OCI-LY7 (cell line): Measurements from ENCODE around the gene TAAR5. TPM values are rescaled to one million over a fixed set of nuclear protein-coding genes. Genes with fewer than 3 reads are reported as not detected.

Experiments
- BruUV-seq: library from RNA; stranded (reverse); fragments of 400-500 nt; replicated peaks from 2 replicates; lab custom pipeline; 2021; lab: Mats Ljungman, UMichigan
- CTCF ChIA-PET: fragments of 300-600 bp; sonication (Branson Sonifier 250); formaldehyde crosslinking; loops from one replicate; lab custom pipeline; 2022; ENCODE audit warnings: antibody characterized with exemption; ENCODE audit not compliant: unreplicated experiment; lab: Charles Lee
- POLR2A ChIA-PET: fragments of 300-600 bp; sonication (Branson Sonifier 250); formaldehyde crosslinking; loops from one replicate; lab custom pipeline; 2022; ENCODE audit warnings: antibody characterized with exemption; lab: Charles Lee
- DNase-seq: peaks from one replicate; pipeline ENCODE4 v3.0.0-alpha.2; 2015; ENCODE audit warnings: low spot score
- H2AFZ ChIP-seq: fragments of 200-600 bp; sonication (generic), shearing (Covaris generic); 2 replicates; pipeline ENCODE4 v1.6.1; 2014; ENCODE audit warnings: mild to moderate bottlenecking, antibody characterized with exemption, low read length, moderate library complexity
- H3K27ac ChIP-seq: fragments of 200-600 bp; sonication (generic); 2 replicates; pipeline ENCODE4 v1.5.1; 2014; ENCODE audit warnings: mixed run types, low read depth, mild to moderate bottlenecking, moderate library complexity, low read length, inconsistent platforms; ENCODE audit not compliant: poor library complexity, severe bottlenecking
- H3K36me3 ChIP-seq: fragments of 200-600 bp; sonication (generic); 2 replicates; pipeline ENCODE4 v1.6.1; 2014; ENCODE audit warnings: mild to moderate bottlenecking, antibody characterized with exemption, low read length, moderate library complexity, mixed read lengths; ENCODE audit not compliant: insufficient read depth
- H3K4me1 ChIP-seq: fragments of 200-600 bp; sonication (generic); 2 replicates; pipeline ENCODE4 v1.5.1; 2014; ENCODE audit warnings: mild to moderate bottlenecking, low read length; ENCODE audit not compliant: insufficient read depth, poor library complexity, severe bottlenecking
- H3K4me2 ChIP-seq: fragments of 200-600 bp; sonication (generic); 2 replicates; pipeline ENCODE4 v1.6.1; 2014; ENCODE audit warnings: mild to moderate bottlenecking, low read length
- H3K4me3 ChIP-seq: fragments of 200-600 bp; sonication (generic); 2 replicates; pipeline ENCODE4 v1.5.1; 2014; ENCODE audit warnings: mild to moderate bottlenecking, low read depth, low read length; ENCODE audit not compliant: poor library complexity, severe bottlenecking
- H3K79me2 ChIP-seq: fragments of 200-600 bp; sonication (generic); 2 replicates; pipeline ENCODE4 v1.6.1; 2016; ENCODE audit warnings: low read depth, mild to moderate bottlenecking, low read length, moderate library complexity, mixed read lengths; ENCODE audit not compliant: insufficient read depth
- H3K9me2 ChIP-seq: fragments of 200-600 bp; sonication (generic); 2 replicates; pipeline ENCODE4 v1.6.1; 2016; ENCODE audit warnings: mild to moderate bottlenecking, low read length, mixed read lengths; ENCODE audit not compliant: insufficient read depth
- H3K9me3 ChIP-seq: fragments of 200-600 bp; sonication (generic); 2 replicates; pipeline ENCODE4 v1.6.1; 2014; ENCODE audit warnings: mild to moderate bottlenecking, mixed run types, low read length, mixed read lengths
- H4K20me1 ChIP-seq: fragments of 200-600 bp; sonication (generic); 2 replicates; pipeline ENCODE4 v1.6.1; 2014; ENCODE audit warnings: mild to moderate bottlenecking, antibody characterized with exemption, low read length, moderate library complexity, mixed read lengths; ENCODE audit not compliant: insufficient read depth
- CTCF ChIP-seq: fragments of 200-600 bp; sonication (generic); conservative IDR thresholded peaks from 2 replicates; pipeline ENCODE4 v1.5.1; 2014; ENCODE audit warnings: mild to moderate bottlenecking, antibody characterized with exemption, low read length, moderate library complexity, mixed read lengths
- EZH2phosphoT487 ChIP-seq: fragments of 200-600 bp; sonication (generic); IDR thresholded peaks from 2 replicates; pipeline ENCODE4 v1.6.1; 2018; ENCODE audit warnings: low read depth, borderline replicate concordance, mild to moderate bottlenecking, mixed run types, antibody characterized with exemption, low read length, moderate library complexity, mixed read lengths
- intact Hi-C: fragments of 100-400 bp; cut with micrococcal nuclease; formaldehyde crosslinking; loops from one replicate; pipeline ENCODE4 v1.10.0; 2022; ENCODE audit not compliant: unreplicated experiment
- total RNA-seq, 2 experiments: library from RNA; depleted of rRNA in 1 of 2; stranded (reverse); fragments of >200 nt in 1 of 2; shearing (Covaris generic) in 1 of 2; gene quantifications; 2 replicates each; pipeline ENCODE4 v1.2.3, GENCODE V29; 2014 to 2022

The TAAR5 gene
- total RNA-seq, 2 experiments from 2014 or later: not detected

- intact Hi-C loops: no loop called here
- Histone ChIP-seq H3K79me2 (no peaks in the 10 kb centered on the region), H4K20me1 (no peaks in the 10 kb centered on the region), H3K4me2 (no peak overlapping the region), H3K36me3 (no peaks in the 10 kb centered on the region), H3K9me3 (no peaks in the 10 kb centered on the region), H3K4me3 (no peak overlapping the region), H2AFZ (no peak overlapping the region), H3K4me1 (no peaks in the 10 kb centered on the region), H3K27ac (no peak overlapping the region), H3K9me2 (no peaks in the 10 kb centered on the region)
- DNase-seq: no peak
- TF ChIP-seq CTCF (no peak), EZH2phosphoT487 (no peak)
- BruUV-seq: no TSS peak
- POLR2A ChIA-PET: no interaction called here
- CTCF ChIA-PET: no interaction called here
These were observed 33.7 kb upstream of the TAAR5 start for GRCh38 chr6:132623106-132623845.

GRCh38 chr6:132616677-132617076 lies 27.1 kb upstream of the TAAR5 start:
- BruUV-seq: no TSS peak
- H2AFZ ChIP-seq: 0 out of 2 replicates have a peak overlapping the region, but pooled peaks have one; percentile 12

More at GRCh38 chr6:132616677-132617076, 27.1 kb upstream of the TAAR5 start:
- POLR2A ChIA-PET: interaction anchor here (0.5 to 1.1 kb wide), 5 partner anchors 9 to 659 kb away, joined by 3 to 4 read pairs (median 3); no protein-coding TSS in a partner anchor
- TF ChIP-seq EZH2phosphoT487 (no peak), CTCF (no peak)
- Histone ChIP-seq H3K79me2 (no peaks in the 10 kb centered on the region), H3K9me3 (no peaks in the 10 kb centered on the region), H3K36me3 (no peaks in the 10 kb centered on the region), H4K20me1 (no peaks in the 10 kb centered on the region), H3K4me3 (no peak overlapping the region), H3K4me2 (no peak overlapping the region), H3K9me2 (no peaks in the 10 kb centered on the region), H3K27ac (no peak overlapping the region), H3K4me1 (no peaks in the 10 kb centered on the region)
- CTCF ChIA-PET: no interaction called here
- no peak for DNase-seq
- intact Hi-C loops: no loop called here
